SW 1271 (cell line): Measurements from ENCODE around the gene SLC9A9.

Source experiments
- DNase-seq, 2 experiments: peaks; one replicate each; lab custom pipeline; 2025; lab: John Stamatoyannopoulos, UW

Gene SLC9A9

DNA sequence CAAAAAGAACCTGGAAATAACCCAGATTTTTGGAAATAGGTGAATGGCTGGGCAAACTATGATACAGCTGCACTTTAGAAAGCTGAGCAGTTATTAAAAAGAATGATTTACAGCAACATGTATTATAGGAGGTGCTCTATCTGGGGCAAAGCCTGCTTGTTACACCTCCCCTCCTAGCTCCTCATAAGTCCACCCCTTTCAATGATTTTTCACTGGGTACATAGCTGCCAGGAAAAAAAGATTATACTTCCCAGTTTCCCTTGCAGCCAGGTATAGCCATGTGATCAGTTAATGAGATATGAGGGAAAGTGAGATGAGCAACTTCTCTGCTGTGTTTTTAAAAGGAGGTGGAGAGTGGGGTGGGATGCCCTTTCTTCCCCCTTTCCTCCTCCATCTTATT lies 631.0 kb downstream of the SLC9A9 start:
- no peak for DNase-seq

DNA sequence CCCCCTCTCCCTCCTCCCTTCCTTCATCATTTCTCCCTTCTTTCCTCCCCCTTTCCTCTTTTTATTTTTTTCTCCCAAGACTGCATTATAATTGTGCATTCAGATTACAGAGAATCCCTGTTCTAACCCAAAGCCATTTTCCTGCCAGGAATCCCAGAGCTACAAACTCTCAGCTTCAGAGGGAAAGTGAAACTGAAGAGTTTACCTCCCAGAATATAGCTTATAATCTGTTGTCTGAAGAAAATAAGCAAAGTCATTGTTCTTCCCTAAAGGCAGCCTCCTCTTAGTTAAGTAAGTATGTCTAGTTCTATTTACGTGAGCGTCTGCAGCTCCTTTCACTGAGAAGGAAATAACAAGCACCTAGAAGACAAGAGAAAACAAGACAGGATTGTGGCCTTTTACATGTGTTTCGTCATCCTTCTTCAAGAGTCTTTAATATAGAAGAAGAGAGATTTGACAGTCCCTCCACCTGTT lies 631.5 kb downstream of the SLC9A9 start:
- no peak for DNase-seq
